ENCODE data around the gene TSR3.

GRCh38 chr16:1312903-1313302 lies 38.8 kb downstream of the TSR3 start:
- TF ChIP-seq CTCF (IDR thresholded peaks at IDR 0.05; ENCODE audit: low read depth, low read length) (no peak), POLR2A (IDR thresholded peaks at IDR 0.05; ENCODE audit: extremely low read depth, insufficient read length) (no peak), MAX (IDR thresholded peaks at IDR 0.05; ENCODE audit: low read depth, low read length) (no peak), MYC (IDR thresholded peaks at IDR 0.05; ENCODE audit: low read depth, low read length) (no peak)

All from NB4 (cell line).